Esophagus muscularis mucosa (tissue), 4 donors: Measurements from ENCODE around the gene LIX1. TPM values are rescaled to one million over a fixed set of nuclear protein-coding genes. Genes with fewer than 3 reads are reported as not detected.

ENCODE experiments used
- DNase-seq: peaks from one replicate; pipeline ENCODE4 v3.0.0-alpha.2; 2017; ENCODE audit errors: extremely low spot score
- H3K27ac ChIP-seq, 4 donors: fragments of 200-600 bp; sonication (generic); replicated peaks in 1 of 4; 1 replicate in 3 of 4; 2 replicates in 1 of 4; pipeline ENCODE4 v1.5.1; 2016 to 2019; ENCODE audit warnings: mild to moderate bottlenecking in 1 of 4
- H3K27me3 ChIP-seq, 4 donors: fragments of 200-600 bp; sonication (generic); one replicate each; pipeline versions ENCODE4 v1.5.1 to v1.6.0; 2016 to 2019
- H3K36me3 ChIP-seq, 4 donors: fragments of 200-600 bp; sonication (generic); one replicate each; pipeline ENCODE4 v1.5.1; 2016 to 2019
- H3K4me1 ChIP-seq, 4 donors: fragments of 200-600 bp; sonication (generic); one replicate each; pipeline ENCODE4 v1.5.1; 2016 to 2019
- H3K4me3 ChIP-seq, 4 donors: fragments of 200-600 bp; sonication (generic); 1 replicate in 2 of 4; 2 replicates in 2 of 4; pipeline ENCODE4 v1.5.1; 2016 to 2019; ENCODE audit warnings: mild to moderate bottlenecking in 4 of 4, moderate library complexity in 1 of 4
- H3K9me3 ChIP-seq, 4 donors: fragments of 200-600 bp; sonication (generic); 1 replicate in 3 of 4; 2 replicates in 1 of 4; pipeline ENCODE4 v1.5.1; 2016 to 2019
- CTCF ChIP-seq, 3 experiments: fragments of 200-600 bp in 2 of 3; fragments of 450-650 bp in 1 of 3; sonication (generic) in 2 of 3; IDR thresholded peaks; one replicate each; pipeline ENCODE4 v1.5.1; 2017 to 2019; ENCODE audit warnings: antibody characterized with exemption in 3 of 3, mild to moderate bottlenecking in 2 of 3, moderate library complexity in 1 of 3
- EP300 ChIP-seq: sonication (generic); formaldehyde crosslinking; IDR thresholded peaks from one replicate; pipeline ENCODE4 v1.6.1; 2017; ENCODE audit warnings: antibody characterized with exemption
- POLR2A ChIP-seq: fragments of 450-650 bp; IDR thresholded peaks from one replicate; pipeline ENCODE4 v1.6.1; 2017; ENCODE audit warnings: antibody characterized with exemption, moderate library complexity, mild to moderate bottlenecking, low read depth
- POLR2AphosphoS5 ChIP-seq, 2 donors: sonication (generic); formaldehyde crosslinking; IDR thresholded peaks; one replicate each; pipeline ENCODE4 v1.6.1; 2017; ENCODE audit warnings: antibody characterized with exemption in 2 of 2
- WGBS: methylation state at CpG from one replicate; pipeline ENCODE4 v1.1.5; 2018; 5-methylcytosine and 5-hydroxymethylcytosine counted together
- intact Hi-C: fragments of 100-400 bp; cut with DNase I; formaldehyde crosslinking; loops from one replicate; pipeline ENCODE4 v1.15.1; 2023
- total RNA-seq, 4 donors: library from RNA; depleted of rRNA; stranded (reverse); fragments of >200 nt; gene quantifications; one replicate each; pipeline versions ENCODE4 v1.1.0 to v1.2.1, GENCODE V29; 2016

Gene LIX1
- total RNA-seq, 4 donors from 2014 or later: 0.42 to 1.2 (median 0.67) TPM

- Histone ChIP-seq H3K9me3 (no peaks in the 10 kb centered on the region), H3K27me3 (no peaks in the 10 kb centered on the region), H3K27ac (no peak overlapping the region), H3K4me3 (no peak overlapping the region), H3K36me3 (no peaks in the 10 kb centered on the region), H3K4me1 (no peaks in the 10 kb centered on the region)
- TF ChIP-seq POLR2AphosphoS5 (IDR thresholded peaks at IDR 0.05): peak in 1 of 2 donors; percentile 30
- TF ChIP-seq CTCF (IDR thresholded peaks at IDR 0.05): no peak
- TF ChIP-seq EP300: no peak
- no peak for TF ChIP-seq POLR2A
- intact Hi-C loops: no loop called here
- DNase-seq: peak; percentile 21
- 77% methylated on average over 4 of the region's 4 CpGs for WGBS
Measured at GRCh38 chr5:97078958-97079743, 63.3 kb downstream of the LIX1 start.

DNA sequence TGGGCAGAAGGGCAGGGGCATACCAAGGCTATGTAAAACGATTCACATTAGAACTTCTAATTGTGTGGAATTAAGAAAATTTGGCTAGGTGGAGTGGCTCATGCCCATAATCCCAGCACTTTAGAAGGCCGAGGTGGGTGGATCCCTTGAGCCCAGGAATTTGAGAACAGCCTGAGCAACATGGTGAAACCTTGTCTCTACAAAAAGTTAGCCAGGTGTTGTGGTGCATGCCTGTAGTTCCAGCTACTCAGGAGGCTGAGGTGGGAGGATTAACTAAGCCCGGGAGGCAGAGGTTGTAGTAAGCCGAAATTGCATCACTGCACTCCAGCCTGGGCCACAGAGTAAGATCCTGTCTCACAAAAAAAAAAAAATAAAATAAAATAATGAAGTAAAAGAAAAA, 65.2 kb downstream of the LIX1 start:
- 86% methylated on average over 4 of the region's 4 CpGs for WGBS
- H3K27ac ChIP-seq: no peak overlapping the region
- no peak overlapping the region for H3K4me3 ChIP-seq
- TF ChIP-seq CTCF (IDR thresholded peaks at IDR 0.05) (no peak), POLR2AphosphoS5 (IDR thresholded peaks at IDR 0.05) (no peak), POLR2A (no peak), EP300 (no peak)
- no peaks in the 10 kb centered on the region for H3K4me1 ChIP-seq
- H3K27me3 ChIP-seq: no peaks in the 10 kb centered on the region
- peak; percentile 37 for DNase-seq
- H3K36me3 ChIP-seq: no peaks in the 10 kb centered on the region
- intact Hi-C loops: no loop called here
- no peaks in the 10 kb centered on the region for H3K9me3 ChIP-seq

DNA sequence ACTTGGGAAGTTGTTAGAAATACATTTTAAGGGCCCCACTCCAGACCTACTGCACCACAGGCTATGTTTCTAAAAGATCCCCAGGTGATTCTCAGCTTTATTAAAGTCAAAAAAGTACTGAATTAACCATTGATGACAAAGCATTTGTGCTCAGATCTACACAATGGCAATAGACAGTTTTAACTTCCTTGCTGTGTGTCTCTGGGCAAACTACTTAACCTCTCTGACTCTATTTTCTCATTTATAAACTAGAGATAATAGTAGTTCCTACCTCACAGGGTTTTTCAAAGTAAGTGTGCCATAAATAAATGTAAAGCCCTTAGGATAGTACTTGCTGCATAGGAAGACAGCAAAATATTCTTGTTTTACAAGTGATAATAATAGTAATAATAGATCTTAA, 66.3 kb downstream of the LIX1 start:
- Histone ChIP-seq H3K36me3 (no peaks in the 10 kb centered on the region), H3K4me1 (peaks cover 0 to 5% (median 2%) of the 10 kb centered on the region in 4 donors), H3K27me3 (no peaks in the 10 kb centered on the region), H3K27ac (no peak overlapping the region), H3K9me3 (no peaks in the 10 kb centered on the region), H3K4me3 (no peak overlapping the region)
- no peak for DNase-seq
- intact Hi-C loops: no loop called here
- TF ChIP-seq POLR2AphosphoS5 (IDR thresholded peaks at IDR 0.05) (no peak), EP300 (no peak), POLR2A (no peak), CTCF (IDR thresholded peaks at IDR 0.05) (no peak)

GRCh38 chr5:97075649-97076048, 66.8 kb downstream of the LIX1 start:
- H3K4me1 ChIP-seq: peaks cover 0 to 5% (median 3%) of the 10 kb centered on the region in 4 donors
- TF ChIP-seq CTCF (IDR thresholded peaks at IDR 0.05) (no peak), EP300 (no peak), POLR2AphosphoS5 (IDR thresholded peaks at IDR 0.05) (no peak), POLR2A (no peak)
- no peaks in the 10 kb centered on the region for H3K27me3 ChIP-seq
- no peak for DNase-seq
- H3K4me3 ChIP-seq: no peak overlapping the region
- H3K9me3 ChIP-seq: no peaks in the 10 kb centered on the region
- H3K36me3 ChIP-seq: no peaks in the 10 kb centered on the region
- intact Hi-C loops: no loop called here
- WGBS: 92% methylated on average over 5 of the region's 5 CpGs
- H3K27ac ChIP-seq: no peak overlapping the region
